GM18861 (cell line): Measurements from ENCODE around the gene SEBOX.

Experiments
- ATAC-seq: cut with Tn5 transposase; IDR thresholded peaks from one replicate; pipeline ENCODE4 v1.9.1; 2021; ENCODE audit not compliant: unreplicated experiment

The SEBOX gene

DNA sequence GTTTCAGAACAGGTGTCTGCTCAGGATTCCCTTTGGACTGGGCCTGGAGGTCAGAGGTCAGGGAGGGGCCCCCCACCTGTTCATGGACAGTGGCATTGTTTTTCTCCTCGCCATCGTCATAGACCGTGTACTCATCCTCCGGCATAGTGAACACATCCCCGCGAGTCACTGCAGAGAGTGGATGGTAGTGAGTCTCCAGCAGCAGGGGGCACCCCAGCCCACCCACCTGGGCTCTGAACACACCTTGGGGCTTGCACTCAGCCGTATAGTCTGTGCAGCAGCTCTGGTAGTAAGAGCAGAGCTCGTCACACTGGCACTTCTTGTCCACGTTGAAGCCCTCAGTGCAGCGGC is 4.7 kb upstream of the SEBOX start:
- no peak for ATAC-seq

DNA sequence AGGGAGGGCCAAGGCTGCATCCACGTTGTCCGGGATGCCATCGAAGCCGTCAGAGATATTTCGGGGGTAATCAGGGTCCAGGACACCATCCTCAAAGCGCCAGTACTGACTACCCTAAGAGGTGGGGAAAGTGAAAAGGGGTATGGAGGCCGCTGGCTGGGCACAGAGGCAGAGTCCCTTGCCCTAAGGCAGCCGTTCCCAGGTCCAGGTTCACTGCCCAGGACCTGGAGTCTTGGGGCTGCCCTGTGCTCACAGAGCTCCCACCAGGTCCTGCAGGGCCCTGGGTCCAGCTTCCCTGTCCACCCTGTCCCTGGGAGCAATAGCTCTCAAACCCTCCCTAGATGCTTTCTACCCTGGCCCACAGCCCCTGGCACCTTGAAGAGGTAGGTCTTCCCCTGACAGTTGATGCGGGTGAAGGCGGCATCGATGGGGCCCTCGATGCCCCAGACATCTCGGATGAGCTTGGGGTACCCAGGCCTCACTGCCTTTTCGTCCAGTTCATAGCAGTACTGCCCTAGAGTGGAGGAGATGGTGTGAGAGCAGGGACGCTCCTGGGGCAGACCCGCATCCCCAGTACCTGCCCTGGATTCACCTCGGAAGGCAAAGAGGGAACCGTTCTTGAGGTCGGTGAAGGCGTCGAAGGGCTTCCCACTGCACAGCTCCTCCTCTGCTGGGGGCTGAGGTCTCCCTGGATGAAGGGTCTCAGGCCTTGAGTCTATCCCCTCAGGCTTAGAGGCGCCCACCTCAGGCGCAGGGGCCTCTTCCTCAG is 4.1 kb upstream of the SEBOX start:
- ATAC-seq, result no peak

DNA sequence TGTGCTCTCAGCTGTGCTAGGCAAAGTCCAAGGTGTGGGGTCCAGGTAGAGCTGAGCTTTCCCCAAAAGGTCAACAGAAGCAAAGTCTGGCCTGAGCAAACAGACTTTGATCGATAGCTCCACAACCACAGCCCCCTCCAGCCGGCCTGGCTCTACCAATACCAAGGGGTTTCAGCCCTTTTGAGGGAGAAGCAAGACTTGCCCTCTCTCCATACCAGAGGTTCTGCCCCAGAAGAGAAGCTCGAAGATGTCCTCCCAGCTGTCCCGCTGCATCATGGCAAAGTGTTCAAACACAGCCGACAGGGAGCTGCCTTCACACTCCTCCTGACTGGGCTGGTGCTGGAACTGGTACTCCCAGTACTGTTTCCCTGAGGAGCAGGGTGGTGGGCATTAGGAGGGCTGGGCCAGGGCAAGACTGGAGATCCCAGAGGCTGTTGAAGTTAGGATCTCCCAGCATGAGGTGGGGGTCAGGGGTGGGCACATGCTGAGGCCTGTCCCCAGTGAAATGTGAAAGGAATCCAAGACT is 3.4 kb upstream of the SEBOX start:
- no peak for ATAC-seq

DNA sequence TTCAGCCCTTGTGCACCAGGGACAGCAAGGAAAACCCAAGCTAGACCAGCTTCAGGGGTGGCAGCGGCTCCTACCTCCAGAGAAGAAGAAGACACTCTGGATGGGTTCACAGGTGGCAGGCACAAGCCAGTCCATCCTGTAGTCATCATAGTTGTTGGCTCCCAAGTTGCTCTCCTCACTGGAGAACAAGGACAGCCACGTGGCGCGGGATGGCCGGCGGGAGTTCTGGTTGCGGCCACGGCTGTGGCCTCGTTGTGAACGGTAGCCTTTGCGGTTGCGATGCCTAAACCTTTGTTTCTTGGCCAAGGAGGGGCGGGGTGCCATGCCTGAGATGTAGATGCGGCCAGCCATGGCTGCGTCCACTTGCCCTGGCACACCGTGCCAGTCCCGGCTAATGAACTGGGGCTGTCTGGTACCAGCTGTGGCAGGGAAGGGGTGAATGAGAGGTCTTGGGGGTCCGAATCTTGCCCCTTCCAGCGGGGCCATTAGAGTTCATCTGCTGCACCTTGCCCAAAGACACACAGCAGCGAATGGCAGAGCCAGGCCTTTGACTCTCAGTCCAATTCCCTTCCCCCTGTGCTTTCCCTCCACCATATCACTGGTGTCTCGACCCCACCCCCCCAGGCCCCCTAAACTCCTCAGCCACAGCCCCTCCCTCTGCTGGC is 2.8 kb upstream of the SEBOX start:
- ATAC-seq, result no peak

DNA sequence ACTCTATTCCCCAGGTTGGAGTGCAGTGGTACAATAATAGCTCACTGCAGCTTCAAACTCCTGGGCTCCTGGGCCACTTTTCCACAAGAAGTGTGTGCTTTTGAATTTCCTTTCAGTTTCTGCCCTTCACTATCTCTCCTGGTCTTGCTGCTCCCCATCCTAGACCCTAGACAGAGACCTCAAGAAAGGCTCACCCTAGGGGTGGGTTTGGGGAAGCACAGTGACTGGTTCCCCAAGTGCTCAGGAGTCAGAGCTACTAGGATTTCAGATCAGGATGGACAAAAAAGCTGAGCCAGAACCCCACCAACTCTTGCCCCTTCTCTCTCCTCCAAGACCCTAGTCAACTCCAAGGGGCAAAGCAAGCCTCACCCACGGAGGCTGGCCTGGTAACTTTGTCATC is 1.6 kb upstream of the SEBOX start:
- no peak for ATAC-seq

DNA sequence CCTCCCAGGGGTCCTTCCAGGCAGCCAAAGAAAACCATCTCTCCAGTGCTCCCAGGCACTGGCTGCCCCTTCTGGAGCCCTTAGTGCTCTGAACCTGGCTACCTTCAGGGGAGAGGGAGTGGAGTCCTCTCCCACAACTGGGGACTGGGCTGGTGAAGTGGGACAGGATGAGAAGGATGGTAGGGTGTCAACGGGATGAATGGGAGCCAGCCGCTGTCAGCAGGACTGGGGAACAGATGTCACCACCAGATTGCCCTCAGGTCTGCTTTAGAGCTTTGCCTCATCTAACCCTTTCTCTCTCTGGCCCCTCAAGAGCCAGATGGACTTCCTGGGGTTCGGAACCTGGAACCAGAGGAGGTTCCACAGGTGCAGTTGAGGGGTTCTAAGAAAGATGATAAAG is 488 bp upstream of the SEBOX start:
- ATAC-seq, result no peak

DNA sequence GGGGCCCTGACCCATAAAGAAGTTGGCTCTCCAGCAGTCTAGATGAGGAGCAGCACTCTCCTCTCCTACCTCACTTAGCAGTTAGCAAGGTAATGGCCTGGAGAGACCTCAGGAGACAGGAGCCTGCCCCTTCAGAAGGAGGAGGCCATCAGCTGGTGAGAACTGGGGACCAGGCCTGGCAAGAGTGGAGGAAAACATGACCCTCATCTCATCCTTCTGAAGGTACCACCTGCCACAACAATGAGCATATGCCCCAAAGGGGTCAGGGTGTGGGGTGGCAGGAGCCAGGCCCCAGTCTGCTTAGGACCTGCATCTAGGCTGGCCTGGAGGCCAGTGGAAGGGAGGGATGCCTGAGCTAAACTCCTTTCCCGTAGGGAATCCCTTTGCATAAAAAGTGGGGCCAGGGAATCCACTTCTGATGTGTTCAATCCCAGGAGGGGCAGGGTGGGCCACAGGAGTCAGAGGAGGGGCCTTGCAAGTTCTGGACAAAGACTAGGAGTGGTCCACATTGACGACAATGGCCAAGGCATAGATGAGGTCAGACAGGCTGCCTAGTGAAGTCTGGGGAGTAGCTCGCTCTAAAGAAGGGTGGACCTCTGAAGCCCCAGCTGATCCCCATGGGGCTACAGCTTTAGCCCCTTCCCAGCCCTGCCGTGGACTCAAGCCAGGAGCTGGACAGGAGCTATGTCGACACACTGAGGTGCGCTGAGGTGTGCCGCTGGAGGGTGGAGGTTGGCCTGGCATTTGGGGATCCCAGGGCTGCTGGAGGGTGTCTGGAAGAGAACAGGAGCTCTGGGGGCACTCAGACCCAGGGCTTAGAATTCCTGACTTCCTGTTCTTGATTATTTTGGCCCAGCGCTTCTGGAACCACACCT is 986 bp downstream of the SEBOX start:
- ATAC-seq, result no peak

DNA sequence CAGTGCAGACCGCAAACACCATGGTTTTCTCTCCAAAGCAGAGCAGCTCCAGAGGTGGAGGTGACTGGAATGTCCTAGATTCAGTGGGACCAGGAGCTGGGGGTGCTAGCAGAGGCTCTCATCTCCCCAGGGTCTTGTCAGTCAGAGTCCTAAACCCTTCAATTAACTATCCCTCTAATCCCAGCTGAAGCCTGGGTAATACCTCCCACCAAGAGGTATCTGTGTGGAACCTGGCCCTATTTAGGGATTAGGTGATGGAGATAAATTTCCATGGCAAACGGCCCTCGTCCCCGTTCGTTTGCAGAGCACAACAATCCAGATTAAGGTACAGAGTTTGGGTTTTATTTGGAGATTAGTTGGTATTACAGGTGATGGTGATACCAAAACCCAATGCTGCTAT is 1.8 kb downstream of the SEBOX start:
- ATAC-seq, result no peak

DNA sequence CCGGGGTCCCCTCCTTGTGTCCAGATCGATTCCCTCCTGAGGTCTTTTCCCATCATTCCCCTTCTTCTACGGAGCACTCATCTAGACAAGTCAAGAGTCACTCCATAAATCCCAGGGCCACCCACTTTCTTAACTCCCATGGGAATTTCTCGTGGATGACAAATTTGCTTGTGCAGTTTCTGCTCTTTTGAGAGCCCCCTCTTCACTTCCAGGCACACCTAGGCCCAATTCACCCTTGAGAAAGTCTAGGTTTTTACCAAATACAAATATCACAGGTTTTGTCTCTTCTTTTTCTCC is 7.2 kb downstream of the SEBOX start:
- peak; percentile 6 for ATAC-seq

DNA sequence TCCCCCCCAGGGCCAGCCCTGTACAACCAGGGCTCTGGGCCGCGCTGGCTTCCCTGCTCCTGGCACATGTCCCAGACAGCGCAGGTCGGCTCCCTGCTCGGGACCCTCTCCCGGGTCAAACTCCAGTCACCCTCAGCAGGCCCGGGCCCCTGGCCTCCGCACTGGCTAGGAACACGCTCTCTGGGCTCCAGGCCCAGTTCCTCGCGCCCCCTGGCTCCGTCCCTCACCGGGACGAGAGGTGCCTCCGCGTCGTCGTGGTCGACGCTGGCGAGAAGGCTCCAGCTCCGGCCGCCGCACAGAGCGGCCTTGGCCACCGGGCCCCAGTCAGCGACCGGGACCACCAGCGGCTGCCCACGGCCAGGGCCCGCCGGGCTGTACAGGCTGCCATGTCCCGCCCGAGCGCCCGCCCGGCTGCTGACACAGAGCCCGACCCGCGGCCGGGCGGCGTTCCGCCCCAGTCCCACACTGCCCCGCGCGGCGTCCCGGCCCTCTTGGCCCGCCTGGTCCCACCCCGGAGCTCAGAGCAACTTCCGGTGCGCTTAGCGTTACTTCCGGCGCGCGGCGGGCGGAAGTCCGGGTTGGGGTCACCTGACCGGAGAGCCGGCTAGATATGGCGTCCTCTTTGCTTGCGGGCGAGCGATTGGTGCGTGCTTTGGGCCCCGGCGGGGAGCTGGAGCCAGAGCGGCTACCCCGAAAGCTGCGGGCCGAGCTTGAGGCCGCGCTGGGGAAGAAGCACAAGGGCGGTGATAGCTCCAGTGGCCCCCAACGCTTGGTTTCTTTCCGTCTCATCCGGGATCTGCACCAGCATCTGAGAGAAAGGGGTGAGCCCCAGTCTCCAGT is 7.7 kb downstream of the SEBOX start, which contains the start of gene POLDIP2:
POLDIP2 (minus strand) TSS at position 467 of the 840 bp plus-strand sequence; CDS start at position 388, 79 bp downstream.
- ATAC-seq, result peak; percentile 84

DNA sequence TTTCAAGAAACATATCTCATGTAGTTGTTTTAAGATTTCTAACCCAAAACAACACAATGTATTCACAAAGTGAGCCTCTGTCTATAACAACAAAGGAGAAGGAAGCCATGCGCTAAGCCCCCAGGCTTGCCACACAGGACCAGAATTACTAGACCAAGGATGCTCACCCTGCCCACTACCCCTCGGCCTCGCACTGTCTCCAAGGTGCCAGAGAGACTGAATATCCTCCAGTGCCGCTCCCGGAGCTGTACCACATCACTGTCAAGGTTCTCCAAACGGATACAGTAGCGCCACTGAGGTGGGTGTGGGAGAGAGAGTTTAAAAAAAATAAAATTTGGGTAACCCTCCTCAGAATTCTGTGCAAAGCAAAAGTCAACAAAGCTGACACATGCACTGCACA is 14.7 kb downstream of the SEBOX start:
- ATAC-seq, result no peak

DNA sequence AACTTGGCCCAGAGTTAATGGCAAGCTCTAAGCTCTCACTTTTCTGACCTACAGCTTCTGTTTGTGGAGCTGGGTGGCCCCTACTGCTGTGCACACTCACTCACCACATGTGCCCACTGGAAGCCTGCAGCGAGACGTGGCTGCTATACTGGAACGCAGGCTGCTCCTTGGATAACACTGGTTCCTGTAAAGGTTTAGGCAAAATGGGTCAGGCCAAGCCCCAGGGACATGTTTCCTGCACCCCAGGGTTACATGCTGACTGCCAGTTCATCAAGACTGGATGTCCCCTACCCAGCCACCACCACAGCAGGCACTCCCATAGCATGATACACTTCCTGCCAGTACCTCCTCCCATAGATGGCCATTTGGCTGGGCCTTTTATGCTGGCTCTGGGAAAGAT is 16.0 kb downstream of the SEBOX start:
- no peak for ATAC-seq

DNA sequence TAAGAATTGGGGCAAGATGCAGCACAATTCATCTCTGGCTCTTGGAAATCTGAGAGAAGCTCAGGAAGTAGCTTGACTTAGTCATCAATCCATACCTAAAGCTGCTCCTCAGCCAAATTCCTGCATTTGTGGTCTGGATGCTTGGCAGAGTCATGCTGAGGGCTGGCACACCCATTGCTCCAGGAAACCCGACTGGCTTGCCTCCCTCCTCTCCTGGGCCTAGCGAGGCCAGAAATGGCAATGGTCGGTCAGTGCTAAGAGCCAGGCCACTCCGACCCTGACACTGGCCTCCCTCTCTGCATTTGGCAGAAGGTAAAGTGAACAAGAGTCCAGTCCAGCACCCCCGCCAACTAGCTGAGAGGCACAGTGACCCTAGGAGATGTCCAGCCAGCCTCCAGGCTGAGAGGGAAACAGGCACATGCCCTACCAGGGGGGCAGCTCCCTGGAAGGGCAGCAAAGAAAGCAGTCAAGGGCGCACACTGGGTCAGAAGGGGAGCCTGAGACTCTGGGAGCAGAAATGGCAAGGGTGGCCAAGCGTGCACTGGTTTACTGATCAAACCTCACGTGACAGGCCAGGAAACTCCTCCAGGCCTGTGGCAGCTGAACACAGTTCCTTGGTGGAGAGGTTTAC is 17.6 kb downstream of the SEBOX start:
- no peak for ATAC-seq

DNA sequence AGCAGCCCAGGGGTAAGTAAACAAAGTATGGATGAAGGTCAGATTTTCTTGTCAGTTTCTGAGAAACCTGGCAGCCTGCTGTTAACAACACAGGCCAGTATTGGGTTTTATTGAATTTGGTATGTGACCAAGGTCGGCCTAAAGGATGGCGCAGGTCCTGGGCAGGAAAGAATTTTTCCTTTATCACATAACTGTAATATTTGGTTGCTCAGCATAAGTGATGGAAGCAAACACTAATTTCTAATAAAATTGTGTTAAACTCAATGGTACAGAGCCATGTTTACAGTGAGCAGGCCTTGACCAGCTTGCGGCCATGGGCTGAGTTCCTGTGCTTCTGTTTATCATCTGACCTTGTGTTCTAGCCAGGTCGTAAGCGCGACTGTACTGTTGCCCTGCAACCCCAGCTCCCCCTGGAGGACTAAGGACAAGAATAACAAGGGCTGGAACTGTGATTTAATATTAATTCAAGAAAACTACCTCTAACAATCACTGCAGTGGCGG is 18.2 kb downstream of the SEBOX start:
- no peak for ATAC-seq

DNA sequence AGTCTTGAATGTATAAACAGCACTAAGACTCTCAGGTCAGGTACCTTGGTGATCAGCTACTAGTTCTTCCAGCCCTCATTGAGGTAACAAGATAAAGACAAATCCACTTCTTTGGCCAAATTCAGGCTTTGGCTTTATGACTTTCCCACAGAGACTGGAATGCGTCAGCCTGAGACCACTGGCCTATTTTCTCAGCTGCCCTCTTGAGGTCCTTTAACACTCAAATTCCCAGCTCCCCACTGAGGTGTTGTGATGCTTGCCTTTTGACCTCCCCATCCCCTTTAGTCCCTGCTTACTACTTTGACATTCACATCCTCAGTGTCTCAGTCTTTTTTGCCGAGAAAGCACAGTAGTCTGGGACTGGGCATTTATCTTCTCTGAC is 18.8 kb downstream of the SEBOX start:
- no peak for ATAC-seq

DNA sequence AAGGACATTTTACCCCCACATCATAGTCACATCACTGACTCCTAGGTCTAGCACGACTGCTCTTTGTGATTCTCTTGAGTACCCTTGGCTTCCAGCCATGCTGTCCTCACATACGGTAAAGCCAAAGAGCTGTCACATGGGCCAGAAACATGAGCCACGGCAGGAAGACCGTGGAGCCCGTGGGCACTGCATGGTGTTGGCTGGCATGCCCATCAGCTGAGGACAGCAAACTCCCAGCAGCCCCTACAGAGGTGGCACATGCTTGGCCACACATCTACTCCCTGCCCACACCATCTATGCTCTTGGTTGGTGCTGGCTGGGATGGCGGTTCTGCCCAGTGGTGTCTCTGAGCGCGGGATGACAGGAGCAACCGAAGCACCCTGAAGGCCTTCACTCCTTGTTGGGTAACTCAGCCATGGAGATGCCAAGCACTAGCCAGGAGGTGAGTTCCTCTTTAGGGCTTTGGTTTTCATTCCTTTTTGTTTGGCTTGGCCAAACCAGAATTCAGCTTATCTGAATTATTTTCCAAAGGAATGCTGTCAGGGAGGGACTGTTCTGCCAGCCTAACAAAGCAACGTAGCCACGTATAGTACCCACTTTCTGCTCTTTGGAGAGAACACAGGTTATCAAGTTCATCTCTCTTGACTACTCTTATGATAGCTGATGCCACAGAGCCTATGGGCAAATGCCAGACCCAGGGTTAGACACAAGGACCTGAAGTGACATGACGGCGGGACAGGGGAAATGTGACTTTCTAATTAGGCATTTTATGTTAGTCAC is 19.4 kb downstream of the SEBOX start:
- ATAC-seq, result no peak

DNA sequence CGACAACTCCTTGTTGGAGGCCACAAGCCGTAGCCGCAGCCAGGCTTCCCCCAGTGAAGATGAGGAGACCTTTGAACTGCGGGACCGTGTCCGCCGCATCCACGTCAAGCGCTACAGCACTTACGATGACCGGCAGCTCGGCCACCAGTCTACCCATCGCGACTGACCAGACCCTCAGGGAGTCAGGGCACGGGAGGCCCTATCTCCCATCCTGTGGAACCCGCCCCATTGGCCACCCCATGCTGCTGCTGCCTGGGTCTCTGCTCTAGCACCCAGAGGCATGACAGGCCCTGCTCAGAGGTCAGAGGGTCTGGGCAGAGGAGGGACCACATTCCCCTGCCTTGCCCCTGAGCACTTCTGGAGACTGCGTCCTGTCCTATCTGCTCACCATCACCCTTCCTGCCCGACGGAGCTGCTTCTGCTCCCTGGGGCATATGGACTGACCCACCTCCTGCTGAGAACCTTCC is 20.5 kb downstream of the SEBOX start:
- ATAC-seq, result no peak

DNA sequence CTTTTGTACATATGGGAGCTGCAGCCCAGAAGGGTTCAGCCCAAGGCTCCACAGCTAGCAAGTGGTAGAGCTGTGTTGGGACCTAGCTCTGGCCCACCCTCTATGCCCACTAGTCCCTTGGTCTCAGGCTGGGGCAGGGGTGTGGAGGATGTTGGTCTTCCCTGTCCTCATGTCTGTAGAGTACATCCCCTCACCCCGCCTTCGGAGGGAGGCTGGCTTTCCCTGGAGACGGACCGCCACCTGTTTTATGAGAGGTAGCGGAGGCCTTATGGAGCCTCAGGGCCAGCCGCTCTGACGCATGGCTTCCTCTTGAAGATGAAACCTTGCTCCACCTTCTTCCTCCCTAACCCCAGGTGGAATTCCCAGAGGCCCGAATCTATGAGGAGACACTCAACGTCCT is 21.0 kb downstream of the SEBOX start:
- no peak for ATAC-seq

DNA sequence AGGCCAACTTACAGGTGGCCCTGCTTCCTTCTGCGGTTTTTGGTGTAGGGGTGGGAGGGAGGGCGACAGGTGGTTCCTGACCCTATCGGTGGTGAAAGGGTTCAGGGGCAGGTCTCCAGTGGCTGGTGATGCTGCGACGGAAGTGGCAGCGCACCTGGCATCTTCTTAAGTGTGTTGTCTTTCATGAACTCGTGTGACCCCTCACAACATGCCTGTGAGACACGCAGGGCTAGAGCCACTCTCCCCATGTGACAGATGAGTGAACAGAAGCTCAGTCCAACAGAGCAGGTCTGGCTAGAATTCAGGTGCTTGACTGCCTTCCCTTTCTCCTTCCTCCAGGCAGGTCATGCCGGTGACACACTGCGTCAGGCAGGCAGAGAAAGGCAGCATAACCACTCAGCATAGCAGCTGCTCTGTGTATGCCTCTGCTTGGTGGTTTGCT is 21.5 kb downstream of the SEBOX start:
- no peak for ATAC-seq
